ENCODE measurements around the gene AKR1B15. TPM values are rescaled to one million over a fixed set of nuclear protein-coding genes. Genes with fewer than 3 reads are reported as not detected.
"Not testable (repeated sequence)": the region's sequence is repeated elsewhere in the genome, so short reads cannot be mapped to it uniquely, and the experiment has no call there.

The AKR1B15 gene
- polyA plus RNA-seq, 2 of the 4 experiments (the other 2 are of a cell fraction), result 17.9 to 24.7 TPM

DNA sequence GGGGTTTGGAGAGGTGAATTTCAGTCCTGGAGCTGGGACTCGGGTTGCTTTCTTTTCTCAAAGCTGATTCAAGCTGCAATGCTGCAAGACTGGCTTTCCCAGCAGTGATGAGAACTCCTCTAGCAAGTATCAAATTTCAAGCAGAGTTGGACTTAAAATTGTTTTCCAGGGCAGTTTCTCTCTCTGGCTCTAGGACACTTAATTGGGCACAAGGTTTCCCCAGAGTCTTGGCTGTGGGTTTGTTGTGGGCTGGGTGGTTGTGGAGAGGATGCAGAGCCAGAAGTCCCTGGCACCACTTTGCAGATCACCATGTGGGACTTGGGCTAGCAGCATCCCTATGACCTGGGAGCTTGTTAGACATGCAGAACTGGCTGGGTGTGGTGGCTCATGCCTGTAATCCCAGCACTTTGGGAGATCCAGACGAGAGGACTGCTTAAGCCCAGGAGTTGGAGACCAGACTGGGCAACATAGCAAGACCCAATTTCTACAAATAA, 16.8 kb downstream of the AKR1B15 start:
- DNase-seq (ENCODE audit: low read depth in 1 of 2, low spot score in 1 of 2) (no peak), ATAC-seq (no peak), FAIRE-seq (no peak)
- Histone ChIP-seq H3K27ac (peak overlapping the region; percentile 91 to 96; a peak in 5 of 6 replicates), H3K9me3 (peaks cover 62% of the 10 kb centered on the region), H3K4me3 (no peak overlapping the region), H3K4me1 (peaks cover 22% of the 10 kb centered on the region), H3K4me2 (no peak overlapping the region)
- WGBS (ENCODE audit: missing lambda C conversion rate), result 84% methylated on average over 2 of the region's 2 CpGs
- CTCF ChIA-PET, result interaction anchor here (0.6 to 31.0 kb wide), 8 partner anchors 11 to 612 kb away, joined by 3 to 914 read pairs (median 10); partner anchors contain the start of genes AKR1B10 and AKR1B15
- TF ChIP-seq RCOR1 (IDR thresholded peaks at IDR 0.05; ENCODE audit: low read depth, low read length) (no peak), SMC3 (IDR thresholded peaks at IDR 0.05) (no peak)
- POLR2A ChIA-PET, result no interaction called here

DNA sequence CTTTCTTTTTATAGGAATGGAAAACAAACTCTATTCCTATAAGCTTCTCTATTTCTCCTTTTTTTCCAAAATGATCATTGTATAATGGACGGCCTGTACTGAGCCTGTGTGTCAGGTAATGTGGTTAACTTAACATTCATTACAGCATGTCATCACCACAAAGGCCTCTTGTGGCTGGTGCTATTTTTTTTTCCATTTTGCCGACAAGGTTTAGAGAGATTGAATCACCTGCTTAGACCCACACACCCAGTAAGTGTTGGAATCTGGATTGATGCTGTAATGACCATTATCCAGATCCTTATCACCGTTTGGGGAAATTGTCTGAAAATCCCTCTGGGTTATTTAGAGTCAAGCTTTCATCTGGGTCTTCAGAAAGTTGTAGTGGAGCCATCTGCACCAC, 18.5 kb downstream of the AKR1B15 start:
- POLR2A ChIA-PET, result no interaction called here
- no peak for ATAC-seq
- 82% methylated on average over 3 of the region's 3 CpGs for WGBS (ENCODE audit: missing lambda C conversion rate)
- Histone ChIP-seq H3K9me3 (peaks cover 46% of the 10 kb centered on the region), H3K4me1 (peaks cover 19% of the 10 kb centered on the region), H3K4me2 (no peak overlapping the region), H3K4me3 (no peak overlapping the region), H3K27ac (peak overlapping the region in 1 of 2 experiments; percentile 14; a peak in 2 of 6 replicates)
- CTCF ChIA-PET, result interaction anchor here (0.9 to 31.0 kb wide), 7 partner anchors 13 to 135 kb away, joined by 3 to 914 read pairs (median 4); partner anchors contain the start of genes AKR1B10 and AKR1B15
- TF ChIP-seq HDAC2 (IDR thresholded peaks at IDR 0.05), result no peak
- no peak for TF ChIP-seq EHMT2 (IDR thresholded peaks at IDR 0.05; ENCODE audit: low read depth)
- no peak for TF ChIP-seq E2F6 (IDR thresholded peaks at IDR 0.05; ENCODE audit: borderline replicate concordance, low read depth)
- no peak for TF ChIP-seq BHLHE40 (IDR thresholded peaks at IDR 0.05; ENCODE audit: low read depth, low read length)
- no peak for TF ChIP-seq FOSB (CRISPR knock-in tag; IDR thresholded peaks at IDR 0.05)
- no peak for TF ChIP-seq SREBF2 (IDR thresholded peaks at IDR 0.05)
- no peak for TF ChIP-seq KDM1A (IDR thresholded peaks at IDR 0.05; ENCODE audit: low read depth)
- no peak for TF ChIP-seq MYC (IDR thresholded peaks at IDR 0.05; ENCODE audit: borderline replicate concordance, low read length)
- TF ChIP-seq NPAS2 (CRISPR knock-in tag; IDR thresholded peaks at IDR 0.05; ENCODE audit: borderline replicate concordance), result no peak
- no peak for DNase-seq (ENCODE audit: low read depth in 1 of 2, low spot score in 1 of 2)
- FAIRE-seq, result no peak

DNA sequence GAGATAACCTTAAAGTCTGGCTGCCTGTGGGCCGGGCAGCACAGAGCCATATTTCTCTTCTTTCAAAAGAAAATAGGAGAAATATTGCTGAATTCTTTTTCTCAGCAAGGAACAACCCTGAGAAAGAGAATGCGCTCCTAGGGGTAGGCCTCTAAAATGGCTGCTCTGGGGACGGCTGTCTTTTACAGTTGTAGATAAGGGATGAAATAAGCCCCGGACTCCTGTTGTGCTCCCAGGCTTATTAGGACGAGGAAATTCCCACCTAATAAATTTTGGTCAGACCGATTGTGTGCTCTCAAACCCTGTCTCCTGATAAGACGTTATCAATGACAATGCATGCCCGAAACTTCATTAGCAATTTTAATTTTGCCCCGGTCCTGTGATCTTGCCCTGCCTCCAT, 21.1 kb downstream of the AKR1B15 start:
- H3K4me1 ChIP-seq; ATAC-seq; H3K4me2 ChIP-seq; POLR2A ChIA-PET; FAIRE-seq; H3K4me3 ChIP-seq; H3K27ac ChIP-seq; DNase-seq (ENCODE audit: low read depth in 1 of 2, low spot score in 1 of 2): not testable (repeated sequence)
- H3K9me3 ChIP-seq, result peaks cover 30% of the 10 kb centered on the region
- 91% methylated on average over 9 of the region's 9 CpGs for WGBS (ENCODE audit: missing lambda C conversion rate)
- CTCF ChIA-PET, result interaction anchor here (1.5 to 1.9 kb wide), 4 partner anchors 23 to 44 kb away, joined by 3 to 6 read pairs (median 4); no protein-coding TSS in a partner anchor

DNA sequence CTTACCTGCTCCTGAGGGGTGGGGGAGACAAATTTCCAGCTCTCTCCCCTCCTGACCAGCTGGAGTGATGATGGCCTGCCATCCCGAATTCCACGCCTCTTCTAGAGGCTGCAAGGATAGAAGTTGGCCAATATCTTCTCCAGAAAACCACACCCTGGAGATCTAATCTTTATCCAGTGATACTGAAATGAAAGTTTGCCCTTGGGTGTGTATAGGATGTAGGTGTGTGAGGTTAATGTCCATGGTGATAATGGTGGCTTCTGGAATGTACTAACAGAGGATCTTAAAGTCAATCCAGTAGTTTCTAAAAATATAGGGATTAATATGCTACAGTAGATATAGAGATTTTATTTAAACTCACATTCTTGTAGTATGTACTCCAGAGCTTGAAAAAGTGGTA, 22.2 kb downstream of the AKR1B15 start:
- ATAC-seq (no peak), DNase-seq (ENCODE audit: low read depth in 1 of 2, low spot score in 1 of 2) (no peak), FAIRE-seq (no peak)
- ChIA-PET CTCF (interaction anchor here (0.8 to 5.4 kb wide), 9 partner anchors 8 to 151 kb away, joined by 3 to 36 read pairs (median 5); partner anchors contain the start of gene AKR1B15), POLR2A (no interaction called here)
- peaks cover 19% of the 10 kb centered on the region for H3K9me3 ChIP-seq
- 97% methylated on average over 2 of the region's 2 CpGs for WGBS (ENCODE audit: missing lambda C conversion rate)
- H3K4me1 ChIP-seq, result peaks cover 2% of the 10 kb centered on the region; the same call in 1 of the 3 replicates
- H3K4me2 ChIP-seq, result no peak overlapping the region; the same call in 2 of the 3 replicates
- H3K4me3 ChIP-seq, result no peak overlapping the region
- H3K27ac ChIP-seq, result peak overlapping the region in 1 of 2 experiments; percentile 22; a peak in 2 of 6 replicates
- no peak for TF ChIP-seq FOSL2 (IDR thresholded peaks at IDR 0.05)
- TF ChIP-seq FOSL2 (CRISPR knock-in tag; IDR thresholded peaks at IDR 0.05), result no peak
- TF ChIP-seq KDM5A (IDR thresholded peaks at IDR 0.05), result no peak
- no peak for TF ChIP-seq CBX8 (IDR thresholded peaks at IDR 0.05)
- no peak for TF ChIP-seq BCL3 (IDR thresholded peaks at IDR 0.05)
- TF ChIP-seq, protein P1, sequence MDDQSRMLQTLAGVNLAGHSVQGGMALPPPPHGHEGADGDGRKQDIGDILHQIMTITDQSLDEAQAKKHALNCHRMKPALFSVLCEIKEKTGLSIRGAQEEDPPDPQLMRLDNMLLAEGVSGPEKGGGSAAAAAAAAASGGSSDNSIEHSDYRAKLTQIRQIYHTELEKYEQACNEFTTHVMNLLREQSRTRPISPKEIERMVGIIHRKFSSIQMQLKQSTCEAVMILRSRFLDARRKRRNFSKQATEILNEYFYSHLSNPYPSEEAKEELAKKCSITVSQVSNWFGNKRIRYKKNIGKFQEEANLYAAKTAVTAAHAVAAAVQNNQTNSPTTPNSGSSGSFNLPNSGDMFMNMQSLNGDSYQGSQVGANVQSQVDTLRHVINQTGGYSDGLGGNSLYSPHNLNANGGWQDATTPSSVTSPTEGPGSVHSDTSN (IDR thresholded peaks at IDR 0.05), result no peak
- TF ChIP-seq, protein P2, sequence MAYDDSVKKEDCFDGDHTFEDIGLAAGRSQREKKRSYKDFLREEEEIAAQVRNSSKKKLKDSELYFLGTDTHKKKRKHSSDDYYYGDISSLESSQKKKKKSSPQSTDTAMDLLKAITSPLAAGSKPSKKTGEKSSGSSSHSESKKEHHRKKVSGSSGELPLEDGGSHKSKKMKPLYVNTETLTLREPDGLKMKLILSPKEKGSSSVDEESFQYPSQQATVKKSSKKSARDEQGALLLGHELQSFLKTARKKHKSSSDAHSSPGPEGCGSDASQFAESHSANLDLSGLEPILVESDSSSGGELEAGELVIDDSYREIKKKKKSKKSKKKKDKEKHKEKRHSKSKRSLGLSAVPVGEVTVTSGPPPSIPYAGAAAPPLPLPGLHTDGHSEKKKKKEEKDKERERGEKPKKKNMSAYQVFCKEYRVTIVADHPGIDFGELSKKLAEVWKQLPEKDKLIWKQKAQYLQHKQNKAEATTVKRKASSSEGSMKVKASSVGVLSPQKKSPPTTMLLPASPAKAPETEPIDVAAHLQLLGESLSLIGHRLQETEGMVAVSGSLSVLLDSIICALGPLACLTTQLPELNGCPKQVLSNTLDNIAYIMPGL (CRISPR knock-in tag; IDR thresholded peaks at IDR 0.05; ENCODE audit: borderline replicate concordance), result no peak
- TF ChIP-seq RARB (CRISPR knock-in tag; IDR thresholded peaks at IDR 0.05), result no peak
- no peak for TF ChIP-seq CHD4 (IDR thresholded peaks at IDR 0.05; ENCODE audit: borderline replicate concordance)
- TF ChIP-seq ZFP36 (IDR thresholded peaks at IDR 0.05; ENCODE audit: borderline replicate concordance, partially characterized antibody), result no peak
- TF ChIP-seq HOXB5 (CRISPR knock-in tag; IDR thresholded peaks at IDR 0.05), result no peak
- no peak for TF ChIP-seq MYC (IDR thresholded peaks at IDR 0.05; ENCODE audit: borderline replicate concordance, low read length)
